Measurements from ENCODE around the gene PER1. TPM values are rescaled to one million over a fixed set of nuclear protein-coding genes. Genes with fewer than 3 reads are reported as not detected.
A peak's percentile ranks its signal among the peaks of the same experiment; 100 is the strongest.

PER1 gene
- total and polyA plus RNA-seq, 9 of the 15 experiments (the other 6 are each of a cell fraction or from before 2014, with no cell fraction given), result 0.13 to 26.0 (median 3.4) TPM

DNA sequence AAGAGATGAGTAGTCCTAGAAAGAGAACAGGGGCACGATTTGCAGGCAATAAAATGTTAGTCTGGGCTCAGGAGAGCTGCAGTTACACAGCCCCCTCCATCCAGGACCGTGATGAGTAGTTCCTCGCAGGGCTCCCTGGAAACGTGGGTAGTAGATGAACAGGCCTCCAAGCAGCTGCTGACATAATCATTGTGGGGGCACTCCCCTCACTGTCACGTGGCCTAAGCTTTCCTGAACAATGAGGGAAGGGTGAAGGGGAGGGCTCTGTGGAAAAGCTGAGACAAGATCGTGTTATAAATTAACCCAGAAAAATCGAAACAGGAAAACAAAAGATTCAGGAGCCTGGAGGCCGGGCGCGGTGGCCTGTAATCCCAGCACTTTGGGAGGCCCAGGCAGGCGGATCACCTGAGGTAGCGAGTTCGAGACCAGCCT is 1.3 kb upstream of the PER1 start (continued):
- TF ChIP-seq PKNOX1 (IDR thresholded peaks at IDR 0.05) (no peak), ZNF184 (CRISPR knock-in tag; IDR thresholded peaks at IDR 0.05) (no peak), MNT (conservative IDR thresholded peaks at IDR 0.05) (peak; percentile 38 to 54), ZNF324 (CRISPR knock-in tag; IDR thresholded peaks at IDR 0.05) (no peak), POLR2H (tag; IDR thresholded peaks at IDR 0.05; ENCODE audit: low read depth) (no peak), POLR2B (IDR thresholded peaks at IDR 0.05; ENCODE audit: low read depth, partially characterized antibody) (no peak), ZNF583 (CRISPR knock-in tag; IDR thresholded peaks at IDR 0.05) (no peak), ESRRA (IDR thresholded peaks at IDR 0.05; ENCODE audit: borderline replicate concordance, low read depth) (no peak), NFATC3 (IDR thresholded peaks at IDR 0.05) (no peak), SAFB2 (IDR thresholded peaks at IDR 0.05; ENCODE audit: borderline replicate concordance, low read depth, low read length, severe bottlenecking) (no peak), RREB1 (CRISPR knock-in tag; IDR thresholded peaks at IDR 0.05) (no peak)
- TF ChIP-seq, protein P1, sequence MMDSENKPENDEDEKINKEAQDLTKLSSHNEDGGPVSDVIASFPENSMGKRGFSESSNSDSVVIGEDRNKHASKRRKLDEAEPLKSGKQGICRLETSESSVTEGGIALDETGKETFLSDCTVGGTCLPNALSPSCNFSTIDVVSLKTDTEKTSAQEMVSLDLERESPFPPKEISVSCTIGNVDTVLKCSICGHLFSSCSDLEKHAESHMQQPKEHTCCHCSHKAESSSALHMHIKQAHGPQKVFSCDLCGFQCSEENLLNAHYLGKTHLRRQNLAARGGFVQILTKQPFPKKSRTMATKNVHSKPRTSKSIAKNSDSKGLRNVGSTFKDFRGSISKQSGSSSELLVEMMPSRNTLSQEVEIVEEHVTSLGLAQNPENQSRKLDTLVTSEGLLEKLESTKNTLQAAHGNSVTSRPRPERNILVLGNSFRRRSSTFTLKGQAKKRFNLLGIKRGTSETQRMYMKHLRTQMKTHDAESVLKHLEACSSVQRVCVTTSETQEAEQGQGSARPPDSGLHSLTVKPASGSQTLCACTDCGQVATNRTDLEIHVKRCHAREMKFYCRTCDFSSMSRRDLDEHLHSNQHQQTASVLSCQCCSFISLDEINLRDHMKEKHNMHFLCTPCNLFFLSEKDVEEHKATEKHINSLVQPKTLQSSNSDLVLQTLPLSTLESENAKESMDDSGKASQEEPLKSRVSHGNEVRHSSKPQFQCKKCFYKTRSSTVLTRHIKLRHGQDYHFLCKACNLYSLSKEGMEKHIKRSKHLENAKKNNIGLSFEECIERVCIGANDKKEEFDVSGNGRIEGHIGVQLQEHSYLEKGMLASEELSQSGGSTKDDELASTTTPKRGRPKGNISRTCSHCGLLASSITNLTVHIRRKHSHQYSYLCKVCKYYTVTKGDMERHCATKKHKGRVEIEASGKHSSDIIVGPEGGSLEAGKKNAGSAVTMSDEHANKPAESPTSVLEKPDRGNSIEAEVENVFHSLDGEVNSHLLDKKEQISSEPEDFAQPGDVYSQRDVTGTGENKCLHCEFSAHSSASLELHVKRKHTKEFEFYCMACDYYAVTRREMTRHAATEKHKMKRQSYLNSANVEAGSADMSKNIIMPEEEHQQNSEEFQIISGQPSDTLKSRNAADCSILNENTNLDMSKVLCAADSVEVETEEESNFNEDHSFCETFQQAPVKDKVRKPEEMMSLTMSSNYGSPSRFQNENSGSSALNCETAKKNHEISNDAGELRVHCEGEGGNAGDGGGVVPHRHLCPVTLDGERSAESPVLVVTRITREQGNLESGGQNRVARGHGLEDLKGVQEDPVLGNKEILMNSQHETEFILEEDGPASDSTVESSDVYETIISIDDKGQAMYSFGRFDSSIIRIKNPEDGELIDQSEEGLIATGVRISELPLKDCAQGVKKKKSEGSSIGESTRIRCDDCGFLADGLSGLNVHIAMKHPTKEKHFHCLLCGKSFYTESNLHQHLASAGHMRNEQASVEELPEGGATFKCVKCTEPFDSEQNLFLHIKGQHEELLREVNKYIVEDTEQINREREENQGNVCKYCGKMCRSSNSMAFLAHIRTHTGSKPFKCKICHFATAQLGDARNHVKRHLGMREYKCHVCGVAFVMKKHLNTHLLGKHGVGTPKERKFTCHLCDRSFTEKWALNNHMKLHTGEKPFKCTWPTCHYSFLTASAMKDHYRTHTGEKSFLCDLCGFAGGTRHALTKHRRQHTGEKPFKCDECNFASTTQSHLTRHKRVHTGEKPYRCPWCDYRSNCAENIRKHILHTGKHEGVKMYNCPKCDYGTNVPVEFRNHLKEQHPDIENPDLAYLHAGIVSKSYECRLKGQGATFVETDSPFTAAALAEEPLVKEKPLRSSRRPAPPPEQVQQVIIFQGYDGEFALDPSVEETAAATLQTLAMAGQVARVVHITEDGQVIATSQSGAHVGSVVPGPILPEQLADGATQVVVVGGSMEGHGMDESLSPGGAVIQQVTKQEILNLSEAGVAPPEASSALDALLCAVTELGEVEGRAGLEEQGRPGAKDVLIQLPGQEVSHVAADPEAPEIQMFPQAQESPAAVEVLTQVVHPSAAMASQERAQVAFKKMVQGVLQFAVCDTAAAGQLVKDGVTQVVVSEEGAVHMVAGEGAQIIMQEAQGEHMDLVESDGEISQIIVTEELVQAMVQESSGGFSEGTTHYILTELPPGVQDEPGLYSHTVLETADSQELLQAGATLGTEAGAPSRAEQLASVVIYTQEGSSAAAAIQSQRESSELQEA (IDR thresholded peaks at IDR 0.05; ENCODE audit: low read depth), result no peak

Measured in K562 (cell line).